OCI-M1 (cell line): ENCODE data around the gene RAB1B.
"Not testable (repeated sequence)": the region's sequence is repeated elsewhere in the genome, so short reads cannot be mapped to it uniquely, and the experiment has no call there.

ENCODE experiments used
- DNase-seq: peaks from one replicate; lab custom pipeline; 2025; lab: John Stamatoyannopoulos, UW

The RAB1B gene

DNA sequence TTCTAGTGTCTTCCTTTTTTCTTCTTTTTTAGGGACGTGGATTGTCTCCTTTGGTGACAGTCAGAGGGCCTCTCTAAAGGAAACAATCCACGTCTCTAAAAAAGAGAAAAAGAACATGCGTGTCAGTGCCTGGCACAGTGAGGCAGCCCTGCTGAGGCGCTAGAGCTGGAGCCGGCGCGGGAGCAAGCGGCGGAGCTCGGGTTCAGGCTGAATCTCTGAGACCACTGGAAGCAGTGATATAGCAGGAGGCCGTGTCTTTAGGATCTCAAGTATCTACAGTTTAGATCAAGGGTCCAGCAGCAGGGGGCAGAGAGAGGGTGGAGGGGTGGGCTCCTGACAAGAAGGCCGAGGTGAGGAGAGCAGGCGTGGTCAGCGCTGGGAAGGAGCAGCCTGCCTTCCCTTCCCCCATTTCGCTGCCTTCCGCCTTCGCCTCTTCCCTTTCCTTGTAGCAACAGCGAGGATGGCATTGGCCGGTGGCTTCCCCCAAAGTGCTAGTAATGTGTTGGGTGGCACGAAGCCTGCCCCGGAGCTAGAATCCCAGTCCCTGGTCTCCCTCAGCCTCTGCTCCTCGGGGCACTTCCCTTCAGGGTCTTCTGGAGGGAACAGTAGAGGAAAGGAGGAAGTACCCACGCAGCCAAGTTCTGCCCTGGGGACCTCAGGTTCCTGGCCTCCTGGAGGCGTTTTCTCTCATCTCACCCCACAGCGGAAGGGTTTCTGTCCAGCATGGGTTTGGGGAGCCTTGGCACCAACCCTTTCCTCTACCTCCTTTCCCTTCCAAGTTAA, 28.2 kb upstream of the RAB1B start:
- no peak for DNase-seq

DNA sequence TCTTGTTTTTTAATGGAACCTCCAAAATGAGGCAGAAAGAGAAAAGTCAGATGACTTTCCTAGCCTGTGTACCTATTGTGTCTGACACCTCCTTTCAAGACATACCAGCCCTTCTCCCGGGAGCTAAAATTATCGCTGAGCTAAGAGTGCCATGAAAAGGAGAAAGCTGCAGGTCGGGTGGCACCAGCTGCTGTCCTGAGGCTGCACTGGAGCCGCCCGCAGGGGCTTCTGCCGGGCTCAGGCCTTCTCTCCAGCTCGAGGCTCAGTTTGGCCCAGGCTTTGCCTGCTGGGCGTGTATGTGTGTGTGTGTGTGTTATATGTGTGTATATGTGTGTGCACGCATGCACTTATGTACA, 27.7 kb upstream of the RAB1B start:
- no peak for DNase-seq

DNA sequence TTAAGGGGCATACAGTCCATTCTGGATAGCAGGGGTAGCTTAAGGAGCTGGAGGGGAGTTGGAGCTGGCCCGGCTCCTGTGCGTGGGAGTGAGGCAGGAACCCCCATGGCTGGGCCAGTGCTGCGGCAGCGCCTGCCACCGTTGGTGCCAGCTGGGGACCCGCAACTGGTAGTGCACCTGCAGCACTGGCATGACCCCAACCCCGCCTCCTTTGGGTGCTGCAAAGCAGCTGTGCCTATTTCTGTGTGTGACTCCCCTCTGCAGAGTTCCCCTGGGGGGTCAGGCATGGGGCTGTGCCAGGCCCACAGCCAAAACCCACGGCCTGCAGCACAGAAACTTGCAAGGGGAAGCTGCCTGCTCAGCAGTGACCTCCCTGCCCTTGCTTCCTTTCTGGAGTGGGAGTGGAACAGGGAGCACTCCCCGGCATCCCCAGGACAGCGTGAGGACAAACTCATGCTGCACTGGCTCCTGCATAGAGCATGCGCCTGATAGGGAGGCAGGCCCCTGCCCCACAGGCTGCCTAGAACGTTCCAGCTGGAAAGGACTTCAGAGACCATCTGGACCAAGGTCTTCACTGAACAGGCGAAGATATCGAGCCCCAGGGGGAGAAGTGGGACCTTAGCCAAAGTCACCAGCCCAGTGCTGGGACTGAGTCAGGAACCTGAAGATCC, 26.2 kb upstream of the RAB1B start:
- DNase-seq: no peak

DNA sequence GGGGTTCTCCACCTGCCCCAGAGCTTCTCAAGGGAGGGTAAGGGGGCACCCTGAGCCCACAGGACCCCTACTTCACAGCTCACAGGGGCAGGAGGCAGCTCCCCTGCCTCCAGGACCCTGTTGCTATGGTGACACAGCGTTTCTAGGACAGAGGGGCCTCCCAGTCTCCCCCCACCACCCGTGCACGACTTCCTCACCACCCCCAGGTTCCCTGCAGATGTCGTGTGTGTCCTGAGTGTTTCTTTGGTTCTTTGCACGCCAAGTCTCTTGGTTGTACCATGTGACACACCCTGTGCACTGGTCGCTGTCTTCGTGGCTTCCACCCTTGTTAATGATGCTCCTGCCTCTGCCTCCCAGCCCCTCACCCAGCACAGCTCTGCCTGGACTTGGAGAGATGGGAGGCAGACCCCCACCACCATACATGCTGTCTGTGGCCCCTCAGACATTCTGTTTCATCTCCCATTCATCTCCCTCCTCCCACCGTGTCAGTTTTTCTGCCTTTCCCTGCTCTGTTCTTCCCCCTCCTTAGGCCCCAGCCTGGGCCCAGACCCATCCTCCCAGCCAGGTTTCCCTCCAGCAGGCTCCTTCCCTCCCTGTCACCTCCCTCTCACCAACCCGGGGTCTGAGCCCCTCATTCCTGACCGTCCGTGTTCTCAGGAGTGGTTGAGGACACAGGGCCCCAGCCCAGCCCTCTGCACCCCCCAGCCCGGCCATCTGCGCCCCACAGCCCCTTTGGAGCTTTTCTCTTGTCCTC, 24.5 kb upstream of the RAB1B start:
- DNase-seq: no peak

DNA sequence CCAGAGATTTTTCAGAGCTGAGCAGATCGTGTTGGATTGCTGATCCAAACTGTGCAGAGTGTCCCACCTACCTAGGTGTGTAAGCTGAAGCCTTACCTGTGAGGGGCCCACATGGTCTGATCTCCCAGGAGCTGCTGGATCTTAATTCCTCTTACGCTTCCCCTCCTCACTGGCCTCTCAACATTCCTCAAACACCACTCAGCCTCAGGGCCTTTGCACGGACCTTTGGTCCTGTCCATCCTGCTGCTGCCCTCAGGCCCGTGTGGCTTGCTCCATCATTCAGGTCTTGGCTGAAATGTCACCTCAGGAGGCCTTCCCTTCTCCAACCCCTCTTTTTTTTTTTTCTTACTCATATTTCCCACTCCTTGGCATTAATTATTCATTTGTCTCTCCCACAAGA, 21.1 kb upstream of the RAB1B start:
- no peak for DNase-seq

DNA sequence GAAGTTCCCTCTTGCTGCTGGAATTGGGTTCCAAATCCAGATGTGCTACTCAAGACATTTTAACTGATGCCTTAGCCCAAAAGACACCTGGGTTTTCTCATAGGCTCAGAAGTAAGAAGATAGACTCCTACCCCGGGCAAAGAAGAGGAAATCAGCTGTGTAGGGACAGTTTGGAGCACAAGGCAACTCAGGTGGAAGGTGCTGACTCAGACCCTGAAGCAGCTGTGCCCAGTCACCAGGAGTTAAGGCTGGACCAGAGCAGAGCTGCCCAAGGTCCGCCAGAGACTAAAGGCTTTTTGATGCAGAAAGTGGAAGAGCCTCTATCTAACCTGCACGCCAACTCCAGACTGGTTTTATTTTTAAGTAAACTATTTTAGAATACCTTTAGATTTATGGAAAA, 20.6 kb upstream of the RAB1B start:
- DNase-seq: no peak

DNA sequence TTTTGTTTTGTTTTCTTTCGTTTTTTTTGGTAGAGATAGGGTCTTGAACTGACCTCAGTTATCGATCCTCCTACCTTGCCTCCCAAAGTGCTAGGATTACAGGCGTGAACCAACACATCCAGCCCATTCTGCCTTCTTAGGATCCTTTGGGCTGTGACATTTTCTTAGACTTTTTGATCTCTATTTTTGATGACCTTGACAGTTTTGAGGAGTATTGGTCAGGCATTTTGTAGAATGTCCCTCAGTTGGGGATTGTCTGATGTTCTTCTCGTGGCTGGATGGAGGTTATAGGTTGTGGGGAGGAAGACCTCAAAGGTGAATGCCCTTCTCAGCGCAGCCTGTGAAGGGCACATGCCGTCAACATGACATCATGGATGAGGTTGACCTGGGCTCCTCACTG, 19.5 kb upstream of the RAB1B start:
- no peak for DNase-seq

DNA sequence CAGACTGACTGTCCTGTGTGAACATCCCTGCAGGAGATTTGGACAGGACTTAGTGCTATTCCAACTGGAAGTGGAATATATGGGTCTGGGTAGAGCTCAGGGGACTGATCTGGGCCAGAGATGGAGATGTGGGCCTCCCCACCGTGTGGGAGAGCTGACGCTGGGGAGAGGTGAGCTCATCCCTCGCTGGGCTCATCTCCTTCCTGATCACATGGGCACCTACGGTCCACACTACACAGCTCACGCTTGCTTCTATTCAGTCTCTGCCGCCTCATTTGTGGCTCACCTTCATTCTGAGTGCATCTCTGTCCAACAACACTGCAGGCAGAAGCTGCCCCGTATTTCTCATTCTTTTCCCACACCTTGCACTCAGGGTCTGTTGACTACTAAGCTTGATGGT, 16.6 kb upstream of the RAB1B start:
- DNase-seq: no peak

DNA sequence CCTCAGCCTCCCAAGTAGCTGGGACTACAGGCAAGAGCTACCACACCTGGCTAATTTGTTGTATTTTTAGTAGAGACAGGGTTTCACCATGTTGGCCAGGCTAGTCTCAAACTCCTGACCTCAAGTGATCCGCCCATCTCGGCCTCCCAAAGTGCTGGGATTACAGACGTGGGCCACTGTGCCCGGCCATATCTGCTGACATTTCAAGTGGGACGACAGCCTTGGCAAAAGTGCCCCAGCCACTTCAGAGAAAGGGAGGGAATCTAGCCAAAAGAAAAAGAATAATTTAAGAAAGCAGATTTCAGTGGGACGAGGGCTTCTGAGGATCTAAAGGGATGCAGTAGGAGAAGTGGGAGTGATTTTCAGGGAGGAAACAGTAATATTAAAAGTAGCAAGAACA, 15.4 kb upstream of the RAB1B start:
- not testable (repeated sequence) for DNase-seq

DNA sequence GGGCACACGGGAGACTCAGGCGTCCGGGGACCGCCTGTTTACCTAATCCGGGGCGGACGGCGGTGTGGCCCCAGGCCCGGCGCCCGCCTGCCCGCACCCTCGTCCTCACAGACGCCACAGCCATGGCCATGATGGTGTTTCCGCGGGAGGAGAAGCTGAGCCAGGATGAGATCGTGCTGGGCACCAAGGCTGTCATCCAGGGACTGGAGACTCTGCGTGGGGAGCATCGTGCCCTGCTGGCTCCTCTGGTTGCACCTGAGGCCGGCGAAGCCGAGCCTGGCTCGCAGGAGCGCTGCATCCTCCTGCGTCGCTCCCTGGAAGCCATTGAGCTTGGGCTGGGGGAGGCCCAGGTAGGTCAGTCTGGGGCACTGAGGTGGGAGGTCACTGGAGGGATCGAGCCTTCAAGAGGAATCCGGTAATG, 10.0 kb upstream of the RAB1B start:
- no peak for DNase-seq

DNA sequence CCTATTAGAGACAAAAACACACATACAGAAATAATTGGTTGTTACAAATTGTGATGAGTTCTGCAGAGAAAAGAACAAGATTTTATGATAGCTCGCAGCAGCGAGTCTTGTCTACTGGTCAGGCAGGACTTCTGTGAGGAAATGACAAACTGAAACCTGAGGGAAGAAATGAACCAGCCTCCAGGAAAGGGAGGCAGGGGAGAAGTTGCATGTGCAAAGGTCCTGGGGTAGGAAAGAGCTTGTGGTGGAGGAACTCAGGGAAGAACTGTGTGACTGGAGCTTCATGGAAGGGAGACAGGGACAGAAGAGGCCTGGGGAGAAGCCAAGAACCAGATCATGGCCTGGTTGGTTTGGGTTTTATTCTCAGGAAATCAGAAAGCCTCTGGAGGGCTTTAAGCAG, 9.2 kb upstream of the RAB1B start:
- no peak for DNase-seq

DNA sequence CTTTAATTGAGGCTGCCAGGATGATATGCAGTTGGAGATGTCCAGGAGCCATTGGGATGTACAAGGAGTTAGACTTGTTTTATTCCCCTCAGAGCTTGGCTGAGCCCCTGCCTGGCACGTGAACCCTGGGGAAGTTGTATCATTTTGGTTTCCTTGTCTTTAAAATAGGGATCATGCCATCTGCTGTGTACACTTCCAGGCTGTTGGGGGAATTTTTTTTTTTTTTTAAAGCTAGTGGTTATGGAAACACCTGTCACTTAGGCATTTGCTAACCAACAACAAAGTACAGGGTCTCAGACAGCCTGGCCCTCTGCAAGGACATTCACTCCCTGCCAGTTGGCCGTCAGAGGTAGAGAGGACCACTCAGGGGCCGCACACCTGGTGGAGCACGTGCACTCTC, 8.5 kb upstream of the RAB1B start:
- DNase-seq: no peak

DNA sequence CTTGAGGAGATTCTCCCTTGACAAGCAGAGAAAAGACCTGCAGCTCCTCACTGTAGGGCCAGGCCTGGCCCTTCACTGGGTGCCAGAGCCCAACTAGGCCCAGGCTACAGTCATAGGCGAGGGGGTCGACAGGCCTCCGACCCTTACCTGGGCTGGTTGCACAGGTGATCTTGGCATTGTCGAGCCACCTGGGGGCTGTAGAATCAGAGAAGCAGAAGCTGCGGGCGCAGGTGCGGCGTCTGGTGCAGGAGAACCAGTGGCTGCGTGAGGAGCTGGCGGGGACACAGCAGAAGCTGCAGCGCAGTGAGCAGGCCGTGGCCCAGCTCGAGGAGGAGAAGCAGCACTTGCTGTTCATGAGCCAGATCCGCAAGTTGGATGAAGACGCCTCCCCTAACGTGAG, 6.9 kb upstream of the RAB1B start:
- no peak for DNase-seq

DNA sequence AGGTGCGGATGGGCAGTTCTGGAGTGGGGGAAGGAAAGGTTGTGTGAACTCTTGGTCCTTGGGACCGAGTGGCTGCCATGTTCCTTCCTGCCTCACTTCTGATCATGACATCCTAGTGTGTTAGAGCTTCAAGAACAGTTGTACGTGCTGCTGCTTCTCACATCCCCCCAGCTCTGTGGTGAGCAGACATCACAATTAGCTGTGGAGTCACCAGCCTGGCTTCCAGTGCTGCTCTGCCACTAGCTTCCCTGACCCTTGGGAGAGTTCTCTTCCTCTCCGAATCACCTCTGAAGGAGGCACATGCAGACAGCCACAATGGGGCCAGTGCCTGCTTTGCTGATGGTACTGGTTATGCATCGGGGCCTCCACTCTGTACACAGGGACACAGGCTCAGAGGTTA, 6.2 kb upstream of the RAB1B start:
- DNase-seq: no peak

DNA sequence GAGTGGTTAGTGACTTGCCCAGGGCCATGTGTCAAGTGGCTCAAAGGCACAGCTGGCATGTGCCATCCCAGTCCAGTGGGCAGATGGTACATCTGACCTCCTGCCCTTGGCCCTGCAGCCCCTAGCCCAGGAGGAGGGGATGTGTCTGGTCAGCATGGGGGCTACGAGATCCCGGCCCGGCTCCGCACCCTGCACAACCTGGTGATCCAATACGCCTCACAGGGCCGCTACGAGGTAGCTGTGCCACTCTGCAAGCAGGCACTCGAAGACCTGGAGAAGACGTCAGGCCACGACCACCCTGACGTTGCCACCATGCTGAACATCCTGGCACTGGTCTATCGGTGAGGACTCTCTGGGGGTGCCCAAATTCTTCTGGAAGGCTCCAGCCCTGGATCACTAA, 5.7 kb upstream of the RAB1B start:
- no peak for DNase-seq

DNA sequence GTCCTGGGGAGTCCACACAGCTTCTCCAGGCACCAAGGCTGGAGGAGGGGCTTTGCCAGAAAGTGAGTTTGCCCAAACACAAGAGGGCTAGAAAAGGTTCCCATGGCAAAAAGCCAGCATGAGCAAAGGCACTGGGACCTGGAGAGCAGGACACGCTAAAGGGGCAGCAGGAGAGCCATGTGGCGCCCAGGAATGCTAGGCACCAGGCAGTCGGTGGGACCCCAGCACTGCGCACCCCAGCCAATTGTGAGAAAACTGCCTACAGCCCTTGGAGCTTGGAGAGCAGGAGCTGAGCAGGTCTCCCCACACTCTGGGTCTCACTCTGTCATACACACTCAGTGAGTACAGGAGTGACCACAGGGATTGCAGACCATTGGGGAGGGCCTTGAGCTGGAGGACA, 5.2 kb upstream of the RAB1B start:
- DNase-seq: no peak

DNA sequence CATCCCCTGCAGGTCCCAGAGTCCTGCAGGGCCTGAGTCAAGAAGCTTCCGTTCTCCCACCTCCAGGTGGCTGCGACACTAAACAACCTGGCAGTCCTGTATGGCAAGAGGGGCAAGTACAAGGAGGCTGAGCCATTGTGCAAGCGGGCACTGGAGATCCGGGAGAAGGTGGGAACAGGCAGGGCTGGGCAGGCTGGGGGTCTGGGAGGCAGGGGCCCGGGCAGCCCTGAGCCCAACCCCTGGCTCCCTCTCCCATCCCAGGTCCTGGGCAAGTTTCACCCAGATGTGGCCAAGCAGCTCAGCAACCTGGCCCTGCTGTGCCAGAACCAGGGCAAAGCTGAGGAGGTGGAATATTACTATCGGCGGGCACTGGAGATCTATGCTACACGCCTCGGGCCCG, 4.7 kb upstream of the RAB1B start:
- no peak for DNase-seq

DNA sequence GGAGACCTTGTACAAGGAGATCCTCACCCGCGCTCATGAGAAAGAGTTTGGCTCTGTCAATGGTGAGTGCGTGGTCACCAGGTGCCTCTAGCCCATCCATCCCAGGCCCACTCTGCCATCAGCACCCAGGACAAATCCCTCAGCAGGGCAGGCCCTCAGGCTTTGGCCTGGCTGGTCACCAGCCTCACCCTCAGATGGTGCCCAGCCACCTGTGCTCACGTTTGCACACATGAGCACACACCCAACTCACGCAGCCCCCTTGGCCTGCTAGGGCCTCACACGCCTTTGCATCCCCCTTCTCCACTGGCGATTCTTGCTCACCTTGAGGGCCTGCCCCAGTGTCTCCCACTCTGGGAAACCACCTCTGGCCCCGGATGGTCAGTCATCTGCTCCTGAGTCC, 4.1 kb upstream of the RAB1B start:
- DNase-seq: no peak

DNA sequence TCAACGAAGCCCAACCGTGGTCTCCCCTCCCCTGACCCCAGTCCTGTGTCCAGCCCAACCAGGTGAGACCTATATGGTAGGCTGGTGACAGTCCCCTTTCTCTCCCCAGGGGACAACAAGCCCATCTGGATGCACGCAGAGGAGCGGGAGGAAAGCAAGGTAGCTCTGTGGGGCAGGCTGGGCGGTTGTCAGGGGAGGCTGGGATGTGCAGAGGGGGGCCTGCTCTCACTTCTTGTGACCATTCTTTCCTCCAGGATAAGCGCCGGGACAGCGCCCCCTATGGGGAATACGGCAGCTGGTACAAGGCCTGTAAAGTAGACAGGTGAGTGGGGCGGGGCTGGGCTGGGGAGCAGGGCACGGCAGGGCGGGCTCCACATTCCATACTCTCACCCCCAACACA, 3.5 kb upstream of the RAB1B start:
- DNase-seq: peak; percentile 13

DNA sequence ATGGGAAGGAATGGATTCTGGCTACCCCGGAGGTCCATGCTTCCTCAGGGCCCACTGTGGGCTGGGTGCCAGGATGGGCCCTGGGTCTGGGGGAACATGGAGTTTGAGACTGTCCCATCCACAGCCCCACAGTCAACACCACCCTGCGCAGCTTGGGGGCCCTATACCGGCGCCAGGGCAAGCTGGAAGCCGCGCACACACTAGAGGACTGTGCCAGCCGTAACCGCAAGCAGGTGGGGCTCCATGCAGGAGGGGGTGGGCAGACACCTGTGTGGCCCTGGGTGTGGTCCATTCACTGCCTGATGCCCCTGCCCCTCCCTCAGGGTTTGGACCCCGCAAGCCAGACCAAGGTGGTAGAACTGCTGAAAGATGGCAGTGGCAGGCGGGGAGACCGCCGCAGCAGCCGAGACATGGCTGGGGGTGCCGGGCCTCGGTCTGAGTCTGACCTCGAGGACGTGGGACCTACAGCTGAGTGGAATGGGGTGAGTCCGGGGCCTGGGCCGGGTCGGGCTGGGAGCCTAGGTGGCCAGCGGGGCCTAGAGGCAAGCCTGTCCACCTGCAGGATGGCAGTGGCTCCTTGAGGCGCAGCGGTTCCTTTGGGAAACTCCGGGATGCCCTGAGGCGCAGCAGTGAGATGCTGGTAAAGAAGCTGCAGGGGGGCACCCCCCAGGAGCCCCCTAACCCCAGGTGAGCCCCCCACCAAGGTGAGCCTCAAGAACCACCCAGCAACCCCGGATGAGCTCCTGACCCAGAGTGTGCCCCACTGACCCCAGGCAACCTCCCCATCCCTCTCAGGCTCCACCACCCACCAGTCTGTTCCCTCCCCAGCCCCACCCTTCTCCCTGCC, 2.7 kb upstream of the RAB1B start:
- DNase-seq: no peak

DNA sequence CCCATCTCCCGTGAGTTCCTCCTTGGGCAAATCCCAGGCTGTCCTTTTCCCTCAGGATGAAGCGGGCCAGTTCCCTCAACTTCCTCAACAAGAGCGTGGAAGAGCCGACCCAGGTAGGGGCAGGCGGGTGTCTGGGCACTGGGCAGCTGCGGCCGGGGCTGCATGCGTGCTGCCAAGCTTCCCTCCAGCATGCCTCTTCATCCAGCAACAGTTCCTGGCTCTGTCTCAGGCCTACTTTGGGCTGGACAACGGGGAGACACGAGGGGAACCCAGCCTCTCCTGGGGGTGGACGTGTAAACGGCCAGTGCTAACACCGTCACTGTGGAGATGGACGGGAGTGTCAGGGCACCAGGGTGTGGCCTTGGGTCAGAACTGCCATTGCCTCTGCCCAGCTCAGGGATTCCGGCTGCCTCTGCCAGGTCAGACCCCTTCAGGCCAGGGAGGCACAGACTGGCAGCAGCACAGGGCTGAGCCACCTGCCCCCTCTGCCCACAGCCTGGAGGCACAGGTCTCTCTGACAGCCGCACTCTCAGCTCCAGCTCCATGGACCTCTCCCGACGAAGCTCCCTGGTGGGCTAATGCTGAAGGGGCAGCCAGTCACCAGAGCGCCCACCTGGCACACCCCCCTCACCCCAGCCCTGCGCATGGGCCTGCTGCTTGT, 1.9 kb upstream of the RAB1B start:
- DNase-seq: no peak

DNA sequence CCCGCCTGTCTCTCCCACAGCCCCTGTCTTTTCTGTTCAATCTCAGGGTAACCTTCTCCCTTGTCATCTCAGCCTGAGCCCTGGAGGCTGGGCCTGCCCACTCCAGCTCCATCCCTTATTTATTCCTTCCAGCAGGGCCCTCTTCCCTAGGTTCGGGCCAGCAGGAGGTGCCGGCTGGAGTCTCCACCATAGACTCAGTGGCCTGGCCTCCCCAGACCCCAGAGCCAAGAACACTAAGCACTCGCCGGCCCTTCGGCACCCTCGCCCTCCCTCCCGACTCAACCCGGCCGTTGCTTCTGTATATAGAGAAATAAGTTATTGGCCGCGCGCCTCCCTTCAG, 1.4 kb upstream of the RAB1B start:
- DNase-seq: no peak
